GM19455 (cell line): ENCODE results near the gene FNDC5.

Experiments used
- ATAC-seq: cut with Tn5 transposase; IDR thresholded peaks from one replicate; pipeline ENCODE4 v1.9.1; 2021; ENCODE audit not compliant: unreplicated experiment

The FNDC5 gene

DNA sequence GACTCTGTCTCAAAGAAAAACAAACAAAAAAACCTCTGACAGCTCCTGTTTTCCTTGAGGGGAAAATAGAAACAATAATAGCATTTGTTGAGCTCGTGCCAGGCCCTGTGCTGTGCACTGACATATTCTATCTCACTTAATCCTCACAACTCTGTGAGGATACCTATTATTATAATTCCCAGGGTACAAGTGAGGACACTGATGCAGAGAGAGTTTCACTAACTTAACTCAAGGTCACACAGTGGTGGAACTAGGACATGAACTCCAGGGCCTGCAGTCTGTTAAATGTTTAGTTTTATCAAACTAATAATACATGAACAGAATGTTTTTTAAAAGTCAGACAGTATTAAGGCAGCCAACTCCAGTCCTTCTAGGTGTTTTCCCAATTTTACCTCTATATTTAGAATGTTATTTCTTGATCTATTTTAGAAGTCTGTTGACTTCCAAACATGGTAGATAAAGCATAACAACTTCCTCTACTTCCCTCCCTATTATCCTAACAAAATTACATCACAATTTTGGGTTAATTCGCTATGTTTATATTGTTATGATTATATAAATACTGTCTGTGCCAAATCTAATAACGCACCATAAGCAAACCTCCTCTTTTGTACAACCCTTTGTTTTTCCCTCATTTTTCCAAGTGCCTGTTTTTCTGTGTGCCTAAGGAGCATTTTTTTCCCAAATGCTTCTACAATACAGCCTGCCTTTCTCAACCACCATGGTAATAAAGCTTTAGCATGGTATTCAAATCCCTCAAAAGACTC lies 4.9 kb downstream of the FNDC5 start:
- ATAC-seq, result no peak

GRCh38 chr1:32864375-32865019 lies 6.2 kb downstream of the FNDC5 start:
- ATAC-seq, result no peak

- ATAC-seq, result no peak
Observed at GRCh38 chr1:32863881-32864245, 6.8 kb downstream of the FNDC5 start.

GRCh38 chr1:32863218-32863880 lies 7.4 kb downstream of the FNDC5 start:
- no peak for ATAC-seq

DNA sequence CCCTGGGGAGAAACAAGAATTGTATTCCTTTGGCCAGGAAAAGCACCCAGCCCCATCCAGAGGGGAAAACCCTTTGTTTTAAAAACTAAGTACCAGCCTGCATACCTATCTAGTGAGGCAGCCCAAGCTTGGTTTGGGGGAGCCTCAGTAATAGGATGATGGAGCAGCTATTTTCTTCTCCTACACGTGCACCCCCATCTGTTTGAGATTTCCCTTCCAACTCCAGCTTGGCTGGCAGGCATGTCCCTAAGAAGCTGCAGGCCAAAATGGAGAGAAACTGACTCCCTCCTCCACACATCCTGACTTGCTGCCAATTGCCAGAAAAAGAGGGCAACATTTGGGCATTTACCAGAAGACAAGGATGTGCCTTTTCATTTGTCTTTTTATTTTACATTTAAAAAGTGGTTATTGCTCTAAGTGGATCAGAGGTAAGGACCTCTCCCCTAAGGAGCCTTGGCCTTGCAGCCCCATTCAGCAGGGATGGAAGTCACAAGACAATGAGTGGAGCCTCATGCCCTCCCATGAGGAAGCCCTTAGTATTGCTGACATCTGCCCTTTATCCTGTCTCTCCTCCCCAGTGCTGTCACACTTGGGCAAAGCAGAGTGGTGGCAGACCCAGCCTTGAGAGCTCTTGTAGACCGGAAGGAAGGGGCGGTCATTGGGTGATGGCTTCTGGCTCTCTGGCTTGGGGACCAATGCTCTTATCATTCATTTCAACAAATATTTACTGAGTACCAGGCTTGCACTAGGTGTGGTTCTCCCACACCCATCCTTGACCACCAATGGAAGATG lies 8.6 kb downstream of the FNDC5 start:
- no peak for ATAC-seq

GRCh38 chr1:32860566-32860965 lies 10.1 kb downstream of the FNDC5 start:
- ATAC-seq, result no peak

DNA sequence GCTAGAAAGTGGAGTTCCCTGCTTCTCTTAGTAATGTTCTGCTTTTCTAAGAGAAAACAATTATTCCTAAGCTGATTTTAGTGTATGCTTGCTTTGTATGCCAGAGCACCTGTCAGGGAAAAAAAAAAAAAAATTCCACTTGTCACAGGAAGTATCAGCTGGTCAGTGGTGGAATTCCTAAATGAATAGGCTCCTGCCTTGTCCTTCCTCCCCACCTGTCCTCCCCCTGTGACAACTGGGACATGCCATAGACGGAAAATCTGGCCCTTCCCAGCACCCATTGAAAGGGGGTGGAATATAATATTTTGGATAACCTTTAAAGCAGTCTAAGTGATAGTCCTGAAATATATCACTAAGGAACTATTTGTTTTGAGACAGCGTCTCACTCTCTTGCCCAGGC lies 10.8 kb downstream of the FNDC5 start:
- ATAC-seq, result no peak

GRCh38 chr1:32858791-32859190 lies 11.9 kb downstream of the FNDC5 start:
- no peak for ATAC-seq

DNA sequence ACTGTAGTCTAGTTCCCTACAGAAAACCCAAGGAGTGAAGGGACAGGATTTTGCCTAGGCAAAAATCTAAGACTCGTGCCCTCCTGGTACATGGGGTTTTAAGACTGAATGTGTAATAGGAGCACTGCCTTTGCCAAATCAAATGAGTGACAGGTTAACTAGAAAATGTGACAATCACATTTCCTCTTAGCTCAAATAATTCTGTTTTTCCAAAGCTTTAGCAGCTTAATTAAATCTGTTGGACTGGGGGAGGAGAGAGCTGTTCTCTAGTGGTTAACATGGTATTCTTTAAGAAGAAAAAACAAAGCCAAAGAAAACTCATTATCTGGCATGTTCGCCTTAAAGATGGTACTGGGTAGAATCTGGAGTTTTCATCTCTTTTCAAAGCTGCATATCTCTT lies 12.6 kb downstream of the FNDC5 start:
- no peak for ATAC-seq

DNA sequence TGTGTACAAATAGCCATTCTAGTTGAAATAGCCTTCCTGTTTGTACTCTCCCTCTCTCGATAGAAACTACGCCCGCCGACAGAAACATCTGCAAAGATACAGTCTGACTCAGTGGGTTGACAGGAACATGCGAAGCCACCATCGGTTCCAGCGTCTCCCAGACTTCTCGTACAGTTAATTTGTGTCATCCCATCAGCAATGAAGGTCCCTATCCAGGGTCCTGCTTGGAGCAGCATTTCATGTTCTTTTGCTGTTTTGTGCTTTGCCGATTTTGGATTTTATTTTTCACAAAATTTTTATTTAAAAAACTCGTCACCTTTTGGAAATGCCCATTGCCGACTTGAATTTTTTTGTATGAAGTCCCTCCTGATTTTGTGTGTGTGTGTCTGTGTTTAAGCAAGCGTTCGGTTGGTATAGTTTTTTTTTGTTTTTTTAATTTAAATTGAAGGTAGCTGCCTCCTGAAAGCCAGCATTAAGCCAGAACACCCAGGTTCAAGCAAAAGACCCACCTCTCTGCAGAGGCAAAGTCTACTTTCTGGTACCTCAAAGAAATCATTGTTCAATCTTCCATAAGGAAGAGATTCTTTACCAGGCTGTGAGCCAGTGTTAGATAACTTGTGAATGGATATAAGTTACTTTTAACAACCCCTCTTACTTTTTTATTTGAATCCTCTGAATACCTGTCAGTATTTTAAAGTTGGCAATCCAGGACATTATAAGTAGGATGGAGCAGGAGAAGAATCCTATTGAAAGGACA lies 14.7 kb downstream of the FNDC5 start:
- no peak for ATAC-seq

DNA sequence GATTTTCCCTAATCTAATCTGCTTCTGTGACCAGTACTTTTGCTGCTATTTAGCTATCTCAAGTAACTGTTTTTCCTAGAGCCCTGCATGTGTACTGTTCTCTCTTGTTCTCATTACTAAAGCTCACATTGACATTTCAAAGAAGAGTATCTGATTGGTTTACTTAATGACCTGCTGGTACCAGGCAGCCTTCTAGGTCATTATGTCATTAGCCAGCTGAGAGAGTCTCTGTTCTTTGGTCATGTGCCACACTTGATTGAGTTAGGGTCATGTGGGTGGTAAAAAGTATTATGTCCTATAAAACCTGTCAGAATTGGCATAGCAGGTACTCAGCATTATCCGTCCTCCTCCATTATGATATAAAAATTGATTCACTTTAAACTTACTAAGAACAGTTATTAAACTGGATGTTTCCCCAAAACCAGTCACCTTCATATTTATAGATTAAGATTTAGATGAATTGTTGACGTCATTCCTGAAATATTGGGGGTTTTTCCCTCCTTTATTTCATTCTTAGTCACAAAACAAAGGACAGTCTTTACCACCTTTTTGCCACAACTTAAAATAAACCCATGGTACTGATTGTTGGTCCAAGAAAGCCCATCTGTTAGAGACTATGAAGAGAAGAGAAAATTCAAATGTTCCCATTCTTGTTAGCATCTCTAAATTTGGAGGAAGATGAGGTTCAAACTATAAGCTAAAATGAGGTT lies 22.2 kb downstream of the FNDC5 start:
- ATAC-seq, result no peak

GRCh38 chr1:32831878-32832277 lies 38.8 kb downstream of the FNDC5 start:
- ATAC-seq, result no peak

DNA sequence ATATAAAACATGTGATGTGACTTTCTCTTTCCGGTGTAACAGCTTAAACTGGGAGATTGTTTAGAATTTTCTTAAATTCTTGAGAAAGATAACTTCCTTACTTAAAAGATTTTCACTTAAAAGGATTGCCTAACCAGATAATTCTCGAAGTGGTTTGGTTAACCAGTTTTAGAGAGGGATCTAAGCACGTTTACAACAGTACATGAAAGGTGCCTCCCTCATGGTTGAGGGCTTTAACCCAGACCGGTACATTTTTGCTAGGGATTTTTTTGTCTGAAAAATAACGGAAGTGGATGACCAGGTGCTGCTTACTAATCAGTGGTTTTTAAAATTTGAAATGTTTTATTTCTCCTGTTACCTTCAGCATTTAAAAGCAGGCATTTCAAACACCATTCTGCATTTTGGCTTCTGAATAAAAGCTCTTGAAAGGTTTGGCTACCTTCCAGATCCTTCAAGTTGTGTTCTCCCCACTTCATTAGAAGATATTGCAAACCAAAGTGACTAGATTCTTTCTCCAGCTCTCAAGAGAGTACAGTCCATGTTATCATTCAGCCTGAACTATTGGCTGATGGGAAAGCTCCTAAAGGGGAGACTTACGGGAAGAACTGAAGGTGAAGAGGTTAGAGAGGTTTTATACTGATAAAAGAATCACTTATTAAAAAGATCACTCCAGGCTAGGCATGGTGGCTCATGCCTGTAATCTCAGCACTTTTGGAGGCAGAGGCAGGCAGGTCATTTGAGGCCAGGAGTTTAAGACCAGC lies 40.4 kb downstream of the FNDC5 start:
- no peak for ATAC-seq

- no peak for ATAC-seq
Observed at GRCh38 chr1:32828341-32828740, 42.4 kb downstream of the FNDC5 start.

GRCh38 chr1:32825181-32825580 lies 45.5 kb downstream of the FNDC5 start:
- ATAC-seq, result no peak

DNA sequence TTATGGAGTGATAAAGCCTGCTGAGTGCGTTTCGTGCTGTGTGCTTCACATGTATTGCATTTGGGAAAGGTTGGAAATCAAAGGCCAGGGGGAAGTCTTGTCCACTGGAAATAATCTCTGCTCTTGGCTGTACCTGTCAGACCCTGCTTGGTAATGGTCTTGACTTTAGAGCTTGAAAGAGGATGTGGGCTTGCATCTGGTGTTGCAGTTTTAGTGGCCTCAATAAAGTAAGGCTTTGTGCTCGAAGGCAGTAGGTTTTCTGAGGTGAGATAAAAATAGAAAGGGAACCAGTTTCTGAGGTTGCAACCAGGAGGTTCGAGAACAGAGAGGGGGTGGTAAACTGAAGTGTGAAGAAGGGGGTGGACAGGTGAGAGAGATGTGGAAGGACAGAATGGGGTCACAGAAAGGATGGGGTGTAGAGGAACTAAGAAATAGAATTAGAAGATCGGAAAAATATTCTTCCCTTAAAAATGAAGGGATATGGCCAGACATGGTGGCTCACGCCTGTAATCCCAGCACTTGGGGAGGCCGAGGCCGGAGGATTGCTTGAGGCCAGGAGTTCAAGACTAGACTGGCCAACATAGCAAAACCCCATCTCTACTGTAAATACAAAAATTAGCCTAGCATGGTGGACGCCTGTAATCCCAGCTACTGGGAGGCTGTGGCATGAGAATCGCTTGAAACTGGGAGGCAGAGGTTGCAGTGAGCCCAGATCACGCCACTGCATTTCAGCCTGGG lies 51.7 kb downstream of the FNDC5 start:
- no peak for ATAC-seq

DNA sequence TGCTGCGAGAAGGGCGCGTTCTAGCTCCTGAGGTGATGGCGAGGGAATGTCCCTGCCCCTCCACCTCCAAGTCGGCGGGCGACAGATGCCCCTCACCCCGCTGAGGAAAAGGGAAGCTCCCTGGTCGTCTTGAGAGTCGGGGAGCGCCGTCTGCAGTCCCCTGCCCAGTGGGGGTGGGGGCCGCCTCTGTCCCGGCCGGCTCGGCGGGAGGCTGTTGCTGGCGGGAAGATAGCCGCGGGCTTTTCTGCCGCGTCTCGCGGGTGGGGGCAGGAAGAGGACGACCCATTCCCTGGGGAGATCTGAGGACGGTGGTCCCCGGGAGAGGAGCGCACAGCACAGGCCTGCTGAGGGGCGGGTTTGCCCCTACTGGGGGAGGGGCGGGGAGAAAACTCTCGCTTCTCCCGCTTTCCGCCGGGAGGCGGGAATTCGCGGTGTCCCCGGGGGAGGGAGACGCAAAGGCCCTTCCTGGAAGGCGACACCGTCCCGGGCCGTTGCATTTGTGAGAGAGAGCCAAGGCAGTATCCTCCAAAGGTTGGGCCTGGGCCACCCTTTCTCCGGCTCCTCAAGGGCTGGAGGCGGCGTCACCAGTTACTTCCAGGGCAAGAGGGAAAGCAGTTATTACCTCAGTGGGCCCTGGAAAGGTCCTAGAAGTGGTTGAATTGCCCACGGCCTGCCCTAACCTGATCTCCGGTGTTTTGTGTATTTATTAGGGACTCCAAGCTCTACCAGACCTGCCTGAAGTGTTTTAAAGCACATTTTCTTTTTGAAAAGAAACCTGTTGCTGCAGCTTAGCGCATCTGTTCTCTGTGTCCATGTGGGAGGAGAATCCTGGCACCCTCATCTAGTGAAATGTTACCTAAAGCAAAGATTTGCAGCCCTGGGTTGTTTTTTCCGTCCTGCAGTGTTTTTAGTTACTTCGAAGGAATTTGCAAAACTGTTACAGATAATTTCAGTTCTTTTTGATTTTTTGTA lies 52.6 kb downstream of the FNDC5 start:
- ATAC-seq, result peak; percentile 9
